Upper lobe of left lung (tissue), 4 donors: Measurements from ENCODE around the gene SV2C.

Source experiments
- POLR2A ChIP-seq, 4 donors: fragments of 450-650 bp; IDR thresholded peaks; one replicate each; pipeline ENCODE4 v1.5.1; 2016 to 2017; ENCODE audit warnings: antibody characterized with exemption in 4 of 4, mild to moderate bottlenecking in 2 of 4
- TF ChIP-seq, protein P1 (sequence below), 6 experiments: fragments of 450-650 bp in 4 of 6; fragments of 200-600 bp in 2 of 6; sonication (generic) in 2 of 6; IDR thresholded peaks; one replicate each; pipeline ENCODE4 v1.5.1; 2016 to 2019; ENCODE audit warnings: antibody characterized with exemption in 6 of 6

DNA sequence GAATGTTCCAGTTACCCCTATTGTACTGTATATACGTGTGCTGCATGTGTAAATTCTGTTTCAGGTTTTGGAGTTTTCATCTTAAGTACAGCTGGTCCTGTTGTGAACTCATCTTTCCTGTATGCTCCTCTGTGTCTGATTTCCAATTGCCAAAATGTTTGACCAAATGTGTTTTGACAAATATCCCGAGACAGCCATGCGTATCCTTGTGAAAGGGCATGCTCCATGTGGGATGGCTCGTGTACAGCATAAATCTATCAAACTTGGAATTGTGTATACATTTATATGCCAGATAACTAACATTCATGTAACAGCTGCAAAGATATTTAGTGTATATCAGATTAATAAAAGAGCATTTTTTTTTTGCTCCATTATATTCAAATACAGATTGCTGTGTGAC, 250.4 kb downstream of the SV2C start:
- TF ChIP-seq, protein P1, sequence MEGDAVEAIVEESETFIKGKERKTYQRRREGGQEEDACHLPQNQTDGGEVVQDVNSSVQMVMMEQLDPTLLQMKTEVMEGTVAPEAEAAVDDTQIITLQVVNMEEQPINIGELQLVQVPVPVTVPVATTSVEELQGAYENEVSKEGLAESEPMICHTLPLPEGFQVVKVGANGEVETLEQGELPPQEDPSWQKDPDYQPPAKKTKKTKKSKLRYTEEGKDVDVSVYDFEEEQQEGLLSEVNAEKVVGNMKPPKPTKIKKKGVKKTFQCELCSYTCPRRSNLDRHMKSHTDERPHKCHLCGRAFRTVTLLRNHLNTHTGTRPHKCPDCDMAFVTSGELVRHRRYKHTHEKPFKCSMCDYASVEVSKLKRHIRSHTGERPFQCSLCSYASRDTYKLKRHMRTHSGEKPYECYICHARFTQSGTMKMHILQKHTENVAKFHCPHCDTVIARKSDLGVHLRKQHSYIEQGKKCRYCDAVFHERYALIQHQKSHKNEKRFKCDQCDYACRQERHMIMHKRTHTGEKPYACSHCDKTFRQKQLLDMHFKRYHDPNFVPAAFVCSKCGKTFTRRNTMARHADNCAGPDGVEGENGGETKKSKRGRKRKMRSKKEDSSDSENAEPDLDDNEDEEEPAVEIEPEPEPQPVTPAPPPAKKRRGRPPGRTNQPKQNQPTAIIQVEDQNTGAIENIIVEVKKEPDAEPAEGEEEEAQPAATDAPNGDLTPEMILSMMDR (IDR thresholded peaks at IDR 0.05) = no peak
- no peak for TF ChIP-seq POLR2A (IDR thresholded peaks at IDR 0.05)
